ENCODE measurements around the gene DVL2. TPM values are rescaled to one million over a fixed set of nuclear protein-coding genes. Genes with fewer than 3 reads are reported as not detected.

Gene DVL2
- total and polyA plus RNA-seq, 8 donors, result 36.9 to 59.7 (median 52.3) TPM

DNA sequence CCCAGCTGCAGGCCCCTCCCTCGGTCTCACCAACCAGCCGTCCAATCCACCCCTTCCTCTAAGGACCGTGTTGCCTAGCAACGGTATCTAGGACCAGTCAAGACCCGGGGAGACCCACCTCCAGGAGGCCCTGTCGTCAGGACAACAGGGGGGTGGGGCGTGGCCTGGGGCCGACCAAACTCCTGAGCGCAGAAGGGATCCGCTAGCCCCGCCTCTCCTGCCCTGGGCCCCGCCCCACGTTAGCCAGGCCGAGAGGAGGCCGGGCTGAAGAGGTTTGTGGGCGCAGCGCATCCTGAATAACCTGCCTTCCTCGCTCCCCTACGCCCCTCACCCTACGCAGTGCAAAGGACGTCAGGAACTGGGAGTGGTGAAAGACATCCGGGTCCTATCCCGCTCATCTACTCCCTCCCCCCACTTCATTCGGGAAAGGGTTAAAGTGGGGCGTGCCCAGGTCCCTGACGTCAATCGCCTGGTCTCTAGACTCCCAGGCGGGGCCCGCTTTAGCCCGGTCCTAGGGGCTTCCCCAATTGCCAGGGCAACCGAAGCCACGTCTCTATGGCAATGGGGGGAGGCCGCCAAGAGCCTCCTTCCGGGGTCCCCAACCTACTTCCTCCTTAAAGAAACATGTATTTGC is 29.4 kb downstream of the DVL2 start:
- peak overlapping the region; percentile 19 to 41 for H3K27ac ChIP-seq
- TF ChIP-seq, protein P1, sequence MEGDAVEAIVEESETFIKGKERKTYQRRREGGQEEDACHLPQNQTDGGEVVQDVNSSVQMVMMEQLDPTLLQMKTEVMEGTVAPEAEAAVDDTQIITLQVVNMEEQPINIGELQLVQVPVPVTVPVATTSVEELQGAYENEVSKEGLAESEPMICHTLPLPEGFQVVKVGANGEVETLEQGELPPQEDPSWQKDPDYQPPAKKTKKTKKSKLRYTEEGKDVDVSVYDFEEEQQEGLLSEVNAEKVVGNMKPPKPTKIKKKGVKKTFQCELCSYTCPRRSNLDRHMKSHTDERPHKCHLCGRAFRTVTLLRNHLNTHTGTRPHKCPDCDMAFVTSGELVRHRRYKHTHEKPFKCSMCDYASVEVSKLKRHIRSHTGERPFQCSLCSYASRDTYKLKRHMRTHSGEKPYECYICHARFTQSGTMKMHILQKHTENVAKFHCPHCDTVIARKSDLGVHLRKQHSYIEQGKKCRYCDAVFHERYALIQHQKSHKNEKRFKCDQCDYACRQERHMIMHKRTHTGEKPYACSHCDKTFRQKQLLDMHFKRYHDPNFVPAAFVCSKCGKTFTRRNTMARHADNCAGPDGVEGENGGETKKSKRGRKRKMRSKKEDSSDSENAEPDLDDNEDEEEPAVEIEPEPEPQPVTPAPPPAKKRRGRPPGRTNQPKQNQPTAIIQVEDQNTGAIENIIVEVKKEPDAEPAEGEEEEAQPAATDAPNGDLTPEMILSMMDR (IDR thresholded peaks at IDR 0.05), result no peak
- peaks cover 0 to 11% of the 10 kb centered on the region in 2 donors for H3K4me1 ChIP-seq
- intact Hi-C loops (cut with DNase I), result no loop called here
- peaks cover 0 to 29% of the 10 kb centered on the region in 2 donors for H3K36me3 ChIP-seq
- no peaks in the 10 kb centered on the region for H3K9me3 ChIP-seq
- H3K4me3 ChIP-seq, result peak overlapping the region; percentile 43 to 53
- no peaks in the 10 kb centered on the region for H3K27me3 ChIP-seq
- DNase-seq (peak; percentile 82 to 95 (median 88)), ATAC-seq (peak; percentile 91)

- TF ChIP-seq, protein P1 (IDR thresholded peaks at IDR 0.05), result no peak
- Histone ChIP-seq H3K9me3 (no peaks in the 10 kb centered on the region), H3K27me3 (no peaks in the 10 kb centered on the region), H3K36me3 (peaks cover 0 to 29% of the 10 kb centered on the region in 2 donors), H3K27ac (peak overlapping the region in 1 of 2 donors; percentile 41), H3K4me3 (peak overlapping the region in 1 of 2 donors; percentile 43), H3K4me1 (peaks cover 0 to 11% of the 10 kb centered on the region in 2 donors)
- intact Hi-C loops (cut with DNase I), result no loop called here
- peak; percentile 3 for ATAC-seq
- DNase-seq, result no peak
Observed at GRCh38 chr17:7204336-7204735, 30.0 kb downstream of the DVL2 start.

DNA sequence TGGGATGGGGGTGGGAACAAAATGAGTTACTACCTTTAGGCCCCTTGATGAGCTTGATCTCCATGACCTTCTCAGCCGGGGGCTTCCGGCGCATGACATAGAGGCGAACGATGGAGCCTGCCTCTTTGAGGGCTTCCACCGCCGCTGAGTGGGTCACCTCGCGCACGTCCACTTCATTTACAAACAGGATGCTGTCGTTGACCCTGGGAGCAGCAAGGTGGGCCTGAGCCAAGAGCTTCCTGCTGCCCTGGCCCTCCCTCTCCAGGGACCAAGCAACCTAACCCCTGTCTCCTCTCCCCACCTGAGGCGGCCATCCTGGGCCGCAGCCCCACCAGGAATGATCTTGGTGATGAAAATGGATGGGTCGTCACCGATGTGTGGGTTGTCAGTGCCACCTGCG is 30.9 kb downstream of the DVL2 start:
- Histone ChIP-seq H3K36me3 (peaks cover 0 to 29% of the 10 kb centered on the region in 2 donors), H3K9me3 (no peaks in the 10 kb centered on the region), H3K4me1 (peaks cover 0 to 11% of the 10 kb centered on the region in 2 donors), H3K4me3 (no peak overlapping the region), H3K27ac (no peak overlapping the region), H3K27me3 (no peaks in the 10 kb centered on the region)
- ATAC-seq (no peak), DNase-seq (no peak)
- TF ChIP-seq, protein P1 (IDR thresholded peaks at IDR 0.05), result no peak
- intact Hi-C loops (cut with DNase I), result no loop called here

DNA sequence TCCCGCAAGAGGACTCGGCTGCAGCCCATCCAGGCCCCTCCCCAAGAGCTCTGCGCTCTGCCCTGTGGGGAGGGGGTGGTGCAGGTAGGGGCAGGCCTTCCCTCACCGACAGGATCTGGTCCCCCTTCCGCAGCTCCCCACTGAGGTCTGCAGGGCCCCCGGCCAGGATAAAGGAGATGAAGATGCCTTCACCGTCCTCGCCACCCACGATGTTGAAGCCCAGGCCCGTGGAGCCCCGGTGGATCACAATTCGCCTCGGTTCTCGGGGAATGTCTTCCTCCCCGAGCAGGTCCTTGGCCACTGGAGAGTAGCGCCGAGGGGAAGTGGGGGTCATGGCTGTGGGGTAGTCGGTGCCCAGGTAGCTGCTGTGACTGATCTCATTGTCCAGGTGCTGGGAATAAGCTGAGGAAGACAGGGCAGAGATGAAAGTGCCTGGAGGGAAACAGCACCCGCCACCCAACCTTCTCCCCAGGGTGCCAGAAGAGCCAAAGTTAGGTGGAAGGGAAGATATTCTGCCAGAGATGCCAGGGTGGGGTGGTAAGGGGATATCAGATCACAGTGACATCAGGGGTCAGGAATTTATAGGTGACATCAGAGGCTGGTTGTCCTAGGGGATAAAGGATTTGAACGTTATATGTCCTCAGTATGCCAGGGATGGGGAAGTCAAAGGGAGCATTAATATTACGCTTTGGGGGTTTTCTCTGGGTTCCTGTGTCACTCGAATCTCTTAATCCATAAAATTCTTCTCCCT is 37.5 kb downstream of the DVL2 start:
- no peak overlapping the region for H3K4me3 ChIP-seq
- H3K27ac ChIP-seq, result no peak overlapping the region
- DNase-seq (no peak), ATAC-seq (no peak)
- TF ChIP-seq, protein P1 (IDR thresholded peaks at IDR 0.05), result no peak
- no peaks in the 10 kb centered on the region for H3K4me1 ChIP-seq
- intact Hi-C loops (cut with DNase I), result no loop called here
- H3K9me3 ChIP-seq, result no peaks in the 10 kb centered on the region
- no peaks in the 10 kb centered on the region for H3K27me3 ChIP-seq
- H3K36me3 ChIP-seq, result peaks cover 0 to 62% of the 10 kb centered on the region in 2 donors

GRCh38 chr17:7195971-7196370 is 38.3 kb downstream of the DVL2 start:
- intact Hi-C loops (cut with DNase I), result no loop called here
- TF ChIP-seq, protein P1 (IDR thresholded peaks at IDR 0.05), result no peak
- H3K36me3 ChIP-seq, result peaks cover 0 to 61% of the 10 kb centered on the region in 2 donors

More at GRCh38 chr17:7195971-7196370, 38.3 kb downstream of the DVL2 start:
- no peak overlapping the region for H3K27ac ChIP-seq
- H3K27me3 ChIP-seq, result no peaks in the 10 kb centered on the region
- ATAC-seq (no peak), DNase-seq (no peak)
- no peaks in the 10 kb centered on the region for H3K9me3 ChIP-seq
- no peak overlapping the region for H3K4me3 ChIP-seq
- H3K4me1 ChIP-seq, result no peaks in the 10 kb centered on the region

Data from left lung (tissue), 10 donors.